Endodermal cell (in vitro differentiated cells): ENCODE measurements around the gene SH3BP4. TPM values are rescaled to one million over a fixed set of nuclear protein-coding genes. Genes with fewer than 3 reads are reported as not detected.

Experiments
- DNase-seq: peaks from one replicate; pipeline ENCODE4 v3.0.0-alpha.2; 2017
- H3K27ac ChIP-seq: 2 replicates; pipeline ENCODE4 v1.5.1; 2013; ENCODE audit warnings: mild to moderate bottlenecking, low read depth, low read length, moderate library complexity
- H3K27me3 ChIP-seq: 2 replicates; pipeline ENCODE4 v1.6.1; 2013; ENCODE audit warnings: mild to moderate bottlenecking, low read length, moderate library complexity; ENCODE audit not compliant: insufficient read depth, control insufficient read depth, poor library complexity, severe bottlenecking
- H3K36me3 ChIP-seq: 2 replicates; pipeline ENCODE4 v1.7.0; 2013; ENCODE audit warnings: mild to moderate bottlenecking, low read length, moderate library complexity; ENCODE audit not compliant: control insufficient read depth, insufficient read depth
- H3K4me1 ChIP-seq: one replicate; pipeline ENCODE4 v1.7.0; 2013; ENCODE audit warnings: low read length; ENCODE audit not compliant: control insufficient read depth, insufficient read depth
- H3K4me3 ChIP-seq: 2 replicates; pipeline ENCODE4 v1.5.1; 2013; ENCODE audit warnings: mild to moderate bottlenecking, low read length, moderate library complexity
- H3K9ac ChIP-seq: 2 replicates; pipeline ENCODE4 v1.6.1; 2013; ENCODE audit warnings: mild to moderate bottlenecking, low read length, moderate library complexity; ENCODE audit not compliant: poor library complexity, severe bottlenecking; ENCODE audit errors: extremely low read depth
- H3K9me3 ChIP-seq: 2 replicates; pipeline ENCODE4 v1.6.1; 2013; ENCODE audit warnings: mild to moderate bottlenecking, low read length, moderate library complexity; ENCODE audit not compliant: control insufficient read depth
- H3K27ac Mint-ChIP-seq: 2 replicates; pipeline ENCODE4 v1.8.0; 2020; ENCODE audit warnings: mixed read lengths
- H3K27me3 Mint-ChIP-seq: 2 replicates; pipeline ENCODE4 v1.8.0; 2021; ENCODE audit warnings: mild to moderate bottlenecking, mixed read lengths; ENCODE audit not compliant: insufficient read depth
- H3K36me3 Mint-ChIP-seq: 2 replicates; pipeline ENCODE4 v1.8.0; 2020; ENCODE audit warnings: low read depth, mixed read lengths
- H3K4me1 Mint-ChIP-seq: 2 replicates; pipeline ENCODE4 v1.8.0; 2020; ENCODE audit warnings: mixed read lengths
- H3K4me3 Mint-ChIP-seq: 2 replicates; pipeline ENCODE4 v1.8.0; 2020; ENCODE audit warnings: mild to moderate bottlenecking, moderate library complexity, mixed read lengths
- H3K9me3 Mint-ChIP-seq: 2 replicates; pipeline ENCODE4 v1.8.0; 2020; ENCODE audit warnings: mild to moderate bottlenecking, mixed read lengths
- WGBS, 2 experiments: methylation state at CpG; one replicate each; pipeline versions ENCODE4 v1.1.5 to v1.1.7; 2013; ENCODE audit warnings: missing lambda C conversion rate in 2 of 2, mixed read lengths in 1 of 2; ENCODE audit not compliant: insufficient coverage in 1 of 2, insufficient read length in 1 of 2; 5-methylcytosine and 5-hydroxymethylcytosine counted together
- total RNA-seq, 2 donors: library from RNA; stranded (reverse); fragmentation: NEBNext Ultra II Directional in 1 of 2; extraction: Animal tissue kit (Norgen Biotek cat#: 25700) in 1 of 2; gene quantifications; 2 replicates in 1 of 2; 3 replicates in 1 of 2; pipeline ENCODE4 v1.2.1, GENCODE V29; 2021
- TF ChIP-seq, protein P1 (sequence below): fragments of 200-600 bp; sonication (generic); conservative IDR thresholded peaks from 2 replicates; pipeline ENCODE4 v1.5.0; 2021; ENCODE audit warnings: antibody characterized with exemption, mild to moderate bottlenecking

The SH3BP4 gene
- total RNA-seq, 2 donors from 2014 or later, result 49.1 to 53.4 TPM

- Histone ChIP-seq H3K27me3 (no peaks in the 10 kb centered on the region), H3K4me3 (no peak overlapping the region), H3K9me3 (no peaks in the 10 kb centered on the region), H3K27ac (no peak overlapping the region), H3K4me1 (peaks cover 3% of the 10 kb centered on the region), H3K9ac (no peak overlapping the region), H3K36me3 (no peaks in the 10 kb centered on the region)
- 98 to 100% methylated on average over 1 to 2 of the region's 2 CpGs for WGBS, 2 experiments
- no peaks in the 10 kb centered on the region for H3K9me3 Mint-ChIP-seq
- H3K36me3 Mint-ChIP-seq, result no peaks in the 10 kb centered on the region
- H3K4me1 Mint-ChIP-seq, result peaks cover 22% of the 10 kb centered on the region
- no peak overlapping the region for H3K4me3 Mint-ChIP-seq
- peaks cover 25% of the 10 kb centered on the region for H3K27me3 Mint-ChIP-seq
- DNase-seq, result no peak
- no peak overlapping the region for H3K27ac Mint-ChIP-seq
- TF ChIP-seq, protein P1, sequence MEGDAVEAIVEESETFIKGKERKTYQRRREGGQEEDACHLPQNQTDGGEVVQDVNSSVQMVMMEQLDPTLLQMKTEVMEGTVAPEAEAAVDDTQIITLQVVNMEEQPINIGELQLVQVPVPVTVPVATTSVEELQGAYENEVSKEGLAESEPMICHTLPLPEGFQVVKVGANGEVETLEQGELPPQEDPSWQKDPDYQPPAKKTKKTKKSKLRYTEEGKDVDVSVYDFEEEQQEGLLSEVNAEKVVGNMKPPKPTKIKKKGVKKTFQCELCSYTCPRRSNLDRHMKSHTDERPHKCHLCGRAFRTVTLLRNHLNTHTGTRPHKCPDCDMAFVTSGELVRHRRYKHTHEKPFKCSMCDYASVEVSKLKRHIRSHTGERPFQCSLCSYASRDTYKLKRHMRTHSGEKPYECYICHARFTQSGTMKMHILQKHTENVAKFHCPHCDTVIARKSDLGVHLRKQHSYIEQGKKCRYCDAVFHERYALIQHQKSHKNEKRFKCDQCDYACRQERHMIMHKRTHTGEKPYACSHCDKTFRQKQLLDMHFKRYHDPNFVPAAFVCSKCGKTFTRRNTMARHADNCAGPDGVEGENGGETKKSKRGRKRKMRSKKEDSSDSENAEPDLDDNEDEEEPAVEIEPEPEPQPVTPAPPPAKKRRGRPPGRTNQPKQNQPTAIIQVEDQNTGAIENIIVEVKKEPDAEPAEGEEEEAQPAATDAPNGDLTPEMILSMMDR, result no peak
These were observed 20.4 kb upstream of the SH3BP4 start for GRCh38 chr2:234931371-234931770.

DNA sequence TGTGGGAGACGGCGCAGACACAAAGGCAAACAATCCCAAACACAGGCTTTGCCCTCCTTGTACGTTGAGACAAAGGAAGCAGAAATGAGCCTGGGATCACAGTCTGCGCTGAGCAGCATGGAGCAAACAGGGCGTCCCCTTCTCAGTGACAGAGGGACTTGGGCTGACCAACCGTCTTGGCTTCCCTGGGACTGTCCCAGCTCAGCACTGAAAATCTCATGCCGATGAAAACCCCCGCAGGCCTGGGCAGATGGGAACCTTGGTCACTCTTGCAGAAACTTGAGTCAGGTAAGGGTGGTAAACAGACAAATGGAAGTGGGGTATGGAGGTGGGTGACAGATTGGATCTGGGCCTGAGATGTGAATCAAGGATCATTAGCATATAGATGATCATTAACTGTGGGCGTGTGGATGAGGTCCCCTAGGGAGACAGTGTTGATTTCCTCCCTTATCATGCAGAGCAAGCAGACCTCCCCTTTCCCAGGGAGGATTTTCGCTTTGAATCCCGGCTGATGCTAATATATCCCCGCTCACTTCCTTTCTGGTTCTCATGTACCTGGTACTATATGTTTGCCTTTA, 19.1 kb upstream of the SH3BP4 start:
- Mint-ChIP-seq H3K4me3 (peak overlapping the region; percentile 1), H3K36me3 (no peaks in the 10 kb centered on the region), H3K27ac (peak overlapping the region; percentile 19), H3K4me1 (peaks cover 22% of the 10 kb centered on the region), H3K27me3 (peaks cover 35% of the 10 kb centered on the region), H3K9me3 (no peaks in the 10 kb centered on the region)
- Histone ChIP-seq H3K9me3 (no peaks in the 10 kb centered on the region), H3K4me3 (no peak overlapping the region), H3K4me1 (peaks cover 3% of the 10 kb centered on the region), H3K36me3 (no peaks in the 10 kb centered on the region), H3K27me3 (no peaks in the 10 kb centered on the region), H3K27ac (peak overlapping the region; percentile 71), H3K9ac (no peak overlapping the region)
- TF ChIP-seq, protein P1, result no peak
- peak; percentile 87 for DNase-seq
- WGBS, 2 experiments, result 39 to 40% methylated on average over 11 to 12 of the region's 12 CpGs

GRCh38 chr2:234935311-234935710, 16.5 kb upstream of the SH3BP4 start:
- Mint-ChIP-seq H3K4me1 (peaks cover 16% of the 10 kb centered on the region), H3K4me3 (no peak overlapping the region), H3K27ac (no peak overlapping the region), H3K27me3 (peaks cover 34% of the 10 kb centered on the region), H3K36me3 (no peaks in the 10 kb centered on the region), H3K9me3 (no peaks in the 10 kb centered on the region)
- Histone ChIP-seq H3K36me3 (no peaks in the 10 kb centered on the region), H3K9me3 (no peaks in the 10 kb centered on the region), H3K27me3 (no peaks in the 10 kb centered on the region), H3K4me3 (no peak overlapping the region), H3K9ac (no peak overlapping the region), H3K27ac (no peak overlapping the region), H3K4me1 (peaks cover 3% of the 10 kb centered on the region)
- WGBS, 2 experiments, result 91 to 93% methylated on average over 3 to 5 of the region's 5 CpGs
- DNase-seq, result no peak
- TF ChIP-seq, protein P1, result no peak
